Liver (tissue), 3 donors: Measurements from ENCODE around the gene CYP4F11.

Experiments used
- CTCF ChIP-seq: fragments of 150-350 bp; IDR thresholded peaks from 2 replicates; pipeline ENCODE4 v1.5.1; 2017; ENCODE audit warnings: improper control_type of control experiment, low read depth, low read length; ENCODE audit not compliant: missing input control
- EGR1 ChIP-seq, 2 donors: IDR thresholded peaks; 2 replicates each; pipeline ENCODE4 v1.6.1; 2016 to 2018; ENCODE audit warnings: antibody characterized with exemption in 2 of 2, low read depth in 2 of 2
- GABPA ChIP-seq, 2 donors: IDR thresholded peaks in 1 of 2; conservative IDR thresholded peaks in 1 of 2; 2 replicates each; pipeline ENCODE4 v1.6.1; 2016; ENCODE audit warnings: antibody characterized with exemption in 2 of 2, mild to moderate bottlenecking in 1 of 2, moderate library complexity in 1 of 2
- HNF4G ChIP-seq: IDR thresholded peaks from 2 replicates; pipeline ENCODE4 v1.6.1; 2016; ENCODE audit warnings: antibody characterized with exemption
- JUND ChIP-seq, 2 donors: IDR thresholded peaks; 2 replicates each; pipeline ENCODE4 v1.6.1; 2016; ENCODE audit warnings: antibody characterized with exemption in 2 of 2
- MAX ChIP-seq: IDR thresholded peaks from 2 replicates; pipeline ENCODE4 v1.6.1; 2016; ENCODE audit warnings: antibody characterized with exemption
- RAD21 ChIP-seq, 2 donors: IDR thresholded peaks; 2 replicates each; pipeline ENCODE4 v1.6.1; 2016; ENCODE audit warnings: antibody characterized with exemption in 2 of 2, mild to moderate bottlenecking in 2 of 2
- REST ChIP-seq: IDR thresholded peaks from 2 replicates; pipeline ENCODE4 v1.6.1; 2016; ENCODE audit warnings: antibody characterized with exemption, mild to moderate bottlenecking
- TAF1 ChIP-seq: conservative IDR thresholded peaks from 2 replicates; pipeline ENCODE4 v1.6.1; 2016; ENCODE audit warnings: antibody characterized with exemption, mild to moderate bottlenecking
- YY1 ChIP-seq: IDR thresholded peaks from 2 replicates; pipeline ENCODE4 v1.6.1; 2016; ENCODE audit warnings: antibody characterized with exemption, mild to moderate bottlenecking
- donor health status: healthy.
- donor health status: healthy.

GRCh38 chr19:15866636-15867035 lies 67.7 kb downstream of the CYP4F11 start:
- TF ChIP-seq MAX, result no peak
- no peak for TF ChIP-seq CTCF
- TF ChIP-seq JUND (IDR thresholded peaks at IDR 0.05), result no peak
- TF ChIP-seq GABPA (IDR thresholded peaks at IDR 0.05 in 1 of 2, conservative IDR thresholded peaks at IDR 0.05 in 1 of 2), result no peak
- TF ChIP-seq HNF4G, result no peak
- TF ChIP-seq YY1, result no peak
- no peak for TF ChIP-seq TAF1
- no peak for TF ChIP-seq EGR1 (IDR thresholded peaks at IDR 0.05; ENCODE audit: low read depth in 2 of 2)
- no peak for TF ChIP-seq REST
- no peak for TF ChIP-seq RAD21 (IDR thresholded peaks at IDR 0.05)
